GM21447 (cell line): ENCODE measurements around the gene TRIP6.

Experiments
- ATAC-seq: cut with Tn5 transposase; IDR thresholded peaks from one replicate; pipeline ENCODE4 v1.9.1; 2021; ENCODE audit not compliant: unreplicated experiment

TRIP6 gene, protein sequence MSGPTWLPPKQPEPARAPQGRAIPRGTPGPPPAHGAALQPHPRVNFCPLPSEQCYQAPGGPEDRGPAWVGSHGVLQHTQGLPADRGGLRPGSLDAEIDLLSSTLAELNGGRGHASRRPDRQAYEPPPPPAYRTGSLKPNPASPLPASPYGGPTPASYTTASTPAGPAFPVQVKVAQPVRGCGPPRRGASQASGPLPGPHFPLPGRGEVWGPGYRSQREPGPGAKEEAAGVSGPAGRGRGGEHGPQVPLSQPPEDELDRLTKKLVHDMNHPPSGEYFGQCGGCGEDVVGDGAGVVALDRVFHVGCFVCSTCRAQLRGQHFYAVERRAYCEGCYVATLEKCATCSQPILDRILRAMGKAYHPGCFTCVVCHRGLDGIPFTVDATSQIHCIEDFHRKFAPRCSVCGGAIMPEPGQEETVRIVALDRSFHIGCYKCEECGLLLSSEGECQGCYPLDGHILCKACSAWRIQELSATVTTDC

GRCh38 chr7:100867040-100867775 lies at the start of gene TRIP6:
TSS of gene TRIP6 (plus strand) at chr7:100867387. CDS start at chr7:100867498, 111 bp downstream.
- ATAC-seq, result no peak

- ATAC-seq, result no peak
Observed at GRCh38 chr7:100818366-100818765, 48.8 kb upstream of the TRIP6 start.

- ATAC-seq, result no peak
Observed at GRCh38 chr7:100818825-100819224, 48.4 kb upstream of the TRIP6 start.

GRCh38 chr7:100819586-100819985 lies 47.6 kb upstream of the TRIP6 start:
- no peak for ATAC-seq

DNA sequence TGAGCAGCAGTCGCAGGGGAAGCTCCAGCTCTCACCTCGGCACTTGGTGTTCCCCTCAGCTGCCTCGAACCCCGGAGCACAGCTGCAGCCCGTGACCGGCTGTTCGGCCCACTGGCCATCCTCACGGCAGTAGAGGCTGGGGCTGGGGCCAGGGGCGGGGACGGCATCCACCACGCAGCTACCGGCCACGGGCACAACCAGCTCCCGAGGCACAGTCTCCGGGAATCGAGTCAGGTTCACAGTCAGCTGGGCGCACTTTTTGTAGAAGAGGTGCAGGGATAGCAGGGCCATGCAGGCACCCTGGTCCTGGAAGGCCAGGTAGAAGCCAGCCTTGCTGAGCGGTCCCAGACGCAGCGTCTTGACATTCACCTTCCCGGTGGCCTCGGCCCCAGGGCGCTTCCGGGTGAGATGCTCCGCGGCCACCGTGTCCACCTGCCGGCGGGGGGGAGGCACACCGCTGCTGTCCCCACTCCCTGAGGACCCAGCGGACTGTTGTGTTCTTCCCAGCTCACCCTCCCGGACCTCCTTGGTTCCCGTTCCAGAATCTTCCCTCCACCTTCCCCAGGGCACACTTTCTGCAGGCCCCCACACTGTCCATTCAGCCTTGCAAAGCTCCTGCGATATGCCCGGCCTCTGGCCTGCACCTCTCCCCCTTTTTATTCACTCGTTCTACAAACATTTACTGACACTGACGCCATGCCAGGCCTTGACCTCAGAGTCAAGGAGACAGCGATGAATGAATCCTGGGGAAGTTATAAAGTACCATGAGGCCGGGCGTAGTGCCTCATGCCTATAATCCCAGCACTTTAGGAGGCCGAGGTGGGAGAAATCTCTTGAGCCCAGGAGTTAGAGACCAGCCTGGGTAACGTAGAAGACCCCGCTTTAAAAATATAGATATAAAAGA lies 44.7 kb upstream of the TRIP6 start:
- ATAC-seq, result no peak

GRCh38 chr7:100823140-100823525 lies 44.1 kb upstream of the TRIP6 start:
- ATAC-seq, result no peak

DNA sequence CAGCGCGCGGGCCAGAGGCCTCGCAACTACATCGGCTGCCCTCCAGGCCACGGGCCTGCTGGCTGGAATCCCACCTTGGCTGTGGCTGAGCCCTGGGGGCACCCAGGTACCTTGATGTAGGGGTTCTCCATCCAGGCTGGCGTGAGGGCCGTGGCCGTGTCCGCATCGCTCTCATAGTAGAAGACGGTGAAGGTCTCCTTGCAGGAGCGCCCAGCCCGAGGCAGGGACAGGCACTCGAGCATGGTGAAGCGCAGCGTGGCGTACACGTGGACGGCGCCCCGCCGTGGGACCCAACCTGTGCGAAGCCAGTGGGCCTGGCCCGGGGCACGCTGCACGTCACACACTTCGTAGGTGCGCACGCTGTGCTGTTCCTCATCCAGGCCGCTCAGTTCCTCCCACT lies 43.7 kb upstream of the TRIP6 start:
- no peak for ATAC-seq

DNA sequence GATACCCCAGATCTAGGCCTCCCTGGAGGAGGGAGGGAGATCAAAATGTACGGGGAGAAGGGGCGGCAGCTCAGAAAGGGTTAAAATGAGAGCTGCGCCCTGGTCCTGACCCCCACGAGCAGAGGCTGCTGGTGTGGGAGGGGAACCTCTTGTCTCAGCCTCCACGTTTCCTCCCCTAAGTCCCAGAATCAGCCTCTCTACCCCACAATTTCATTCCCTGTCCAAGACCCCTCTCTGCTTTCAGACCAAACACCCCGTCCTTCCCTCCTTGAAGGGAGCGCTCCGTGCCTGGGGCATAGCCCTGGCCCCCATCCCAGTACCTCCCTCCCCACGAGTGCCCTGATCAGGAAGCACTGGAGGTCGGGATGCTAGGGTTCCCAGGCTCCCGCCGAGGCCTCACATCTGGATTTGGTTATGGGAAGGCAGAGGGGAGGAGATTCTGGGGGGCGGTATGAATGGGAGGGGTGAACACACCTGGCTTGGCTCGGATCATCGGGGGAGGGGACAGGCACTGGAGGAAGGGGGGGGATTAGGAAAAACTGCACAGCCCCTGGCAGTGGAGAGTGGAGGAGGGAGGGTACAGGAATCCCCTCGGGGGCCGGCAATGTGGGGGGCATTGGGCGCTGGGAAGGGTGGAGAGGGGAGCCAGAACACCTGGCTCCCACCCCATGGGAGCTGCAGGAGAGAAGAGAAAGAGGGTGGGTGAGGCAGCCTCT lies 42.5 kb upstream of the TRIP6 start:
- no peak for ATAC-seq

DNA sequence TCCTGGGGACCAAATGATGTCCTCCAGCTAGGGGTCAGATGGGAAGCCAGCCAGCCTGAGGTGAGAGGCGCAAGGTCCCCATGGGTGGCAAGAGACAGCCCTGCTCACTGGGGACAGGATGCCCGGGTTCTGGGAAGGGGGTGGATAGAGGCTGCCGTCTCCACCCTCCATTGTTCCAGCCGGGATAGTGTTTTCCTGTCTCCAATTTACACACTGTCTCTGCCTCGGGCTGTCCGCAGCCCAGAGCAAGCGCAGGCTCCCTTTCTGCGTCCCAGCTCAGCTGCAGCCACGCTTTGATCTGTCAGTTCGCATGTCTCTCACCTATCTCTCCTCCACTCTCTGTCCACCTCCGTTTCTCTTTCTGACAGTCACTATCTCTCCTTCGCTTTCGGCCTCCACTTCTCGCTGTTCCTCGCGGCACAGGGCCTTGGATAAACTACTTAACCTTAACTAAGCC lies 41.9 kb upstream of the TRIP6 start:
- no peak for ATAC-seq

DNA sequence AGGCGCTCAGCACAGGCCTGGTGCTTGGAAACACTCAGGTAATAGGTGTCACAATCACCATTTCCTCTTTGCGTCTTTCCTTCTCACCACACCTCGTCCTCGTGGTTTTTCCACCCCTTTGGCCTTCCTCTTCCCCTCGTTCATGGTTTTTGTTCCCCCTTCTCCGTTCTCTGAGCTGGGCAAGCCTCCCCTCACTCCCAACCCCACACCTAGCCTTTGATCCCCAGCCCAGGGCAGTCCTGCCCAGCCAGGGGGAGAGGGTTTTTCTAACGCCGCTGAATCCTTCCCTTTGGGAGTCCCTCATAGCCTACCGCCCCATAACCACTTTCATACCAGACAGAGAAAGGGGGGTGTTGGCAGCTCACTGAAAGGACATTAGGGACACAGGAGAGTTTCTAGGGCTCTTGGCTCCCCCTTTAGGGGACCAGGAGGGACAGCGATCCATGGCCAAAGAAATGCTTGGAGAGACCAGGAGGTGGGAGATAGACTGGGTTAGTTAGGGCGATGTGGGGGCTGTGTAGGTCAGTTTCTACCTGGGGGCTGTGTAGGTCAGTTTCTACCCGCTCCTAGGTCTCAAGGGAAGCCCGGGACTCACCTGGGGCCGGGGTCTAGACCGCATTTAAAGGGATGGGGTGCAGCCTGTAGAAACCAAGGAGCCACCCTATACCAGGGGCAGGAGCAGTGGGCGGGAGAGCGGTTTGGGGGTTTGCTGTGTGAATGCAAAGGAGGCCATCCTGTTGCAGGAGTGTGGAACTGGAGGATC lies 41.3 kb upstream of the TRIP6 start:
- ATAC-seq, result no peak

GRCh38 chr7:100826514-100827329 lies 40.5 kb upstream of the TRIP6 start:
- ATAC-seq, result no peak

DNA sequence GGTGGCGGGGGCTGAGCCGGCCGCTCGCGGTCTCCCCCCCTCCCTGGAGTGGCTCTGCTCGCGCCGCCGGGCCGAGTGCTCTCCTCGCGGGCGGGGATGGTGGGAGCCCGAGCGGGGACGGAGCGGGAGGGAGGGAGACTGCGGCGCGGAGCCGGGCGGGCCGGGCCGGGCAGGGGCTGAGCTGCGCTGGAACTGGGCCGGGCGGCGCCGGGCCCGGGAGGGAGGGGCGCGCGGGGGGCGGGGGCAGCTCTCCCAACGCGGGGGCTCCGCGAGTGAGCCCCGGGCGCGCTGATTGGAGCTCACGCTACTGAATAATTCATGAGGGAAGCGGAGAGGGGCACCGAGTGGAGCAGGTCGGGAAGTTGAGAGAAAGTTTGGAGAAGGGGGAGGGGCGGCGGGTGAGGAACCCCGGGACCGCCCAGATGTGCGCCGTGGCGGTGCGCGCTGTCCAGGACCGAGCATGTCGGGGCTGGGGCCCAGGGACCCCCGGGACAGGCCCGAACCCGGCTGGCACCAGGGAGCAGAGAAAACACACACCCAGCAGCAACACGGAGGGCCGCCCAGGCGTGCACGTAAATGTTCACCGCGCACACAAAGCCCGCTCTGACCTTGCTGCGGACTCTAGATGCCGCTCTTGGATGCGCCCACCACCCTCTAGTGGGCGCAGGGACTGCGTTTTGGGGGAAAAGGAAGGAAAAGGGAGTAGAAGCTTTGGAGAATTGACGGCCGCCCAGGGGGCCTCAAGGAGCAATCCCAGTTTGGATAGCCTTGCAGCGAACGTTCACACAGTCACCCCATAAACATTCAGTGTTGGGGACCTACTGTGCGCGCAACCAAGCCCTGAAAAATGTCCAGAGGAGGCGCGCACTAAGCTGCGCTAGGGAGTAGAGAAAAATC lies 39.6 kb upstream of the TRIP6 start, which contains the start of gene EPHB4:
EPHB4 (minus strand) TSS at position 194 of the 897 bp plus-strand sequence. CDS start 493 bp downstream, outside the sequence.
- ATAC-seq, result no peak

- ATAC-seq, result no peak
Observed at GRCh38 chr7:100829150-100829716, 38.0 kb upstream of the TRIP6 start.

DNA sequence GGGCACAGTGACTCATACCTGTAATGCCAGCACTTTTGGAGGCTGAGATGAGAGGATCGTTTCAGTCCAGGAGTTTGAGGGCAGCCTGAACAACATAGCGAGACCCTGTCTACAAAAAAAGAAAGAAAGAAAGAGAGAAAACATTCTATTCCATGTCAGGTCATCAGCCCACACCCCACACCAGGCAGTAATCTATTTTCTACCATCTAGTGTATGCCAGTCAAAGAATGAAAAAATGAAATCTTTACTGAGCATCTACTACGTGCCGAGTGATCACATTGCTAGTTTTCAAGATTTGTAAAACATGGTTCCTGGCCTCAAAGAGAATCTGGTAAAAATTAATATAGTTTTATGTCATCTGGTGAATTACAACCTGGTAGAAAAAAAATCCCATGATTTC lies 36.8 kb upstream of the TRIP6 start:
- no peak for ATAC-seq

GRCh38 chr7:100832281-100832633 lies 34.9 kb upstream of the TRIP6 start:
- no peak for ATAC-seq

- no peak for ATAC-seq
Observed at GRCh38 chr7:100835903-100836811, 31.0 kb upstream of the TRIP6 start.

- no peak for ATAC-seq
Observed at GRCh38 chr7:100836812-100837098, 30.4 kb upstream of the TRIP6 start.
